Cerebellar nuclear complex (tissue), 1 donor: ENCODE data around the gene HCRTR1.

Experiments
- DNase-seq, 2 experiments: peaks; one replicate each; lab custom pipeline; 2025; lab: John Stamatoyannopoulos, UW

HCRTR1 gene

GRCh38 chr1:31650161-31651088, 32.9 kb downstream of the HCRTR1 start:
- DNase-seq = no peak

DNA sequence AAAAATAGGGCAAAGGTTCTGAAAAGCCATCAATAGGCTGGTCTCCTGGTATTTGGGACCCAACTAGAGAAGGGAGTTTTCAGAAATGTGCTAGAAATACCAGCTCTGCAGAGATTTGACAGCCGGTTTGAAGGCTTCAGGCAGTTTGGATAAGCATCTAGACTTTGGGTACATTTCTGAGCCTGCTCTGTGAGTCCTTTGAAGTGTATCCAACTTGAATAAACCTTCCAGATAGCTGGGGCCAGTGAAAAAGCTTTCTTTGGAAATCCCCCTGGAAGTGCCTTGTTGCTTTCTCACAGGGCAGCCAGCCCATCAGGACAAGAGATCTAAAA, 33.6 kb downstream of the HCRTR1 start:
- no peak for DNase-seq

- DNase-seq = no peak
Observed at GRCh38 chr1:31651766-31652165, 34.3 kb downstream of the HCRTR1 start.

- DNase-seq = no peak
Observed at GRCh38 chr1:31652891-31653499, 35.5 kb downstream of the HCRTR1 start.

GRCh38 chr1:31653717-31654473, 36.4 kb downstream of the HCRTR1 start:
- DNase-seq = no peak

DNA sequence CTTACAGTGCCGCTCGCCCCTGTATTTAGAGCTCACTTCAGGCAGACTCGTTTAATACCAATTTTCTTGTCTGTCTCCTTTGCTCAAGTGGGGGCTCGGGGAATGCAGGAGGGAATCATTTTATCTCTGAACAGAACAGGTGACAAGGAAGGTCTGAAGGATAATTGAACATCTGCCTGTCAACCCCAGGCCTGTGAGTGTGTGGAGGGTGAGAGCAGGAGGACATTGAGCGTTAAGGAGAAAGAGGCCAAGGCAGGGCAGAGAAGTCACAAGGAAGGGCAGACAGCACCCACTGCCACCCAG, 36.9 kb downstream of the HCRTR1 start:
- DNase-seq = no peak

DNA sequence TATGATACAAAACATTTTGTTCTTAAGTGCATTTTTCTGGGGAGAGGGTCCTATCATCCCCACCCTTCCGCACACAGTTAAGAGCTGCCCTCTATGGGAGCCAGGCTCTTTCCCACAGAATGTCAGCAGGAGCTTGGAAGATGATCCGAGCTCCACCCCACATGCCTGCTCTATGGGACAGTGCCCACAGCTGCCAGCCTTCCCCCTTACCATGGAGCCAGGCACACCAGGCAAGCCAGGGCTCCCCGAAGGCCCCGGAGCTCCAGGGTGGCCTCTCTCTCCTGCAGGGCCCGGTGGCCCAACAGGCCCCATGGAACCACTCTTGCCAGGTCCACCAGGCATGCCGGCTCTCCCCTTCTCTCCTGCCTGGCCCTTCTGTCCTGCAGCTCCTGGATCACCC, 37.6 kb downstream of the HCRTR1 start:
- no peak for DNase-seq

DNA sequence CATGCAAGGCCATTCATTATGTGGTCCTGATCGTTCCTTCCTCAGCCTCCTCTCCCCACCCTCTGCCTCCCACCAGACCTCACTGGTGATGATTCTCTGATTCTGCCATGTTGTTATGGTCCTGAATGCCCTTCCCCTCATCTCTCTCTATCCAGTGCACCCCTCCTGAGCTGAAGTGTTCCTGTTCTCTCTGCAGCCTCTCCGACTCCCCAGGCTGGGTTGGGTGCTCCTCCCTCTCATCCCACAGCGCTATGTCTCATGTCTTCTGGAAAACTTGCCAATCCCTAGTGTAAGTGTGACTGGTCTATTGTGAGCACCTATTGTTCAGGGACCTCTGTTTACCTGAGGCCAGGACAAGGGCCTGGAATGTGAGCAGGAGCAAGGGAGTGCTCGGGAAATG, 38.3 kb downstream of the HCRTR1 start:
- DNase-seq = no peak

- no peak for DNase-seq
Observed at GRCh38 chr1:31657020-31657804, 39.7 kb downstream of the HCRTR1 start.

DNA sequence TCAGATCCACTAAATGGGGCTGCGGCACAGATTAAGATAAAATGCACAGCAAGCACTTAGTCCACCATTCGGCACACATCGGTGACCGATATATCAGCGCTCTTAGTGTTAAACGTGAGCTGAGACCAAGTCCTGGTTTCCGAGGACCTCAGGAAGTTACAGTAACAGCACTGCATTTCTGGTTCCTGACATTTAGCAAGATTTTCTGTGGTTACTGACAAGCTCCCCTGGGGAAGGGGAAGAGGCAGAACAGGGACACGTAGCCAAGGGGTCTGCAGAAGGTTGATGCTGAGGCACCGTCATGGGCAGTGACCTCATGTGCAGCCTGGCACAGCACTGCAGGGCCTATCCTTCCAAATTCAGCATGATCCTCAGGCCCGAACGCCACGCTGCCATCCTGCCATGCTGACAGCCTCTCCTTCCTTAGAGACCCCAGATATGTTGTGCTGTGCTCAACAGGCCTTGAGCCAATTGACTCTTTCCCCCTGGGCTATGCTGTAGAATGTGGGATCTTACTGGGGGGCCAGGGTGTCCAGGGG, 40.6 kb downstream of the HCRTR1 start:
- DNase-seq = no peak

DNA sequence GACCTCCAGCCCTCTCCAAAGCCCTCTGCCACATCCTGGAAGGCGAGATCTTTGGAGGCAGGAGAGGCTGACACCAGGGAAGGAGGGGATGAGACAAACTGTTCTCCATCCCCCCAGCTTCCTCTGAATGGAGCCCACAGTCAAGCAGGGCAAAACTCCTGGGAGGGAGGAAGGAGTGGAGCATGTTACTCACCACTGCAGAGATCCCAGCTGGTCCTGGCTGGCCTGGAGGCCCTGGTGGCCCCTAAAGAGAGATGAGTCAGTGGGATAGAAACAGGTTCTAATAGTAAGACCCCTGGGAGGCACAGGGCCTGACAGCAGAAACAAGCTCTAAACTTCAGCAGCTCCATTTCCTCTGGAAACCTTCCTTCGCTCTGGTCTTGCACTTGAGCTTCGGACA, 41.2 kb downstream of the HCRTR1 start:
- no peak for DNase-seq

DNA sequence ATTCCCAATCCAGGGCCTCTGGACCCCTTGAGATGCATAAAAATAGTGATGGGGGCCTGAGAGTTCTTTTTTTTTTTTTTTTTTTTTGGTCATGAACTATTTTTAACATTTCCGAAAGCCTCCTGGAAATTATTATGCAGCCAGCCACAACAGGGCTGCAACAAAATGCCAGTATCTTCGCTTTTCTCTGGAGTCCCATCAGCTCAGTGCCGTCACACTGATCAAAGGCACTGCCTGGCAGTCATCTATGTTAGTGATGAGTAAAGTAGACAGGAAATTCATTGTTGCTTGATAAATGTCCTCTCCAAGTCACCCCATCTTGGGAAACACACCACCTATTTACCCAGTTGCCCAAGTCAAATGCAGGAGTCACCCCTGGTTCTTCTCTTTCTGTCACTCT, 42.4 kb downstream of the HCRTR1 start:
- DNase-seq = no peak

- no peak for DNase-seq
Observed at GRCh38 chr1:31660871-31661455, 43.5 kb downstream of the HCRTR1 start.

GRCh38 chr1:31661856-31662255, 44.4 kb downstream of the HCRTR1 start:
- no peak for DNase-seq

DNA sequence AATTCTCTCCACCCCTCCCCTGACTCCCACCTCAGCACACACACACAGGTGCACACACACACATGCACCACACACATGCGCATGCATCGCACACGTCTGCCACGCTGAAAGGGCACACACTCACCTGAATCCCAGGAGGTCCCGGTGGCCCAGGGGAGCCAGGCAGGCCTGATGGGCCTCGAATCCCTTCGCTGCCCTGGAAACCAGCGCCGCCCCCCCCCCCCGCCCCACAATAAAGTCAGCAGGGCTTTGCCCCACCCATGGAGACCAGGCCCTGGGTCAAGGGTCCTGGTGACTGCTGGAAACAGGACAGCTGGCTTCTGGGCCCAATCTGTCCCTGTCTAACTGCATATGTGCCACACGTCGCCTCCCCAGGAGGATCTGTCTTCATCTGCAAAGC, 45.0 kb downstream of the HCRTR1 start:
- no peak for DNase-seq

DNA sequence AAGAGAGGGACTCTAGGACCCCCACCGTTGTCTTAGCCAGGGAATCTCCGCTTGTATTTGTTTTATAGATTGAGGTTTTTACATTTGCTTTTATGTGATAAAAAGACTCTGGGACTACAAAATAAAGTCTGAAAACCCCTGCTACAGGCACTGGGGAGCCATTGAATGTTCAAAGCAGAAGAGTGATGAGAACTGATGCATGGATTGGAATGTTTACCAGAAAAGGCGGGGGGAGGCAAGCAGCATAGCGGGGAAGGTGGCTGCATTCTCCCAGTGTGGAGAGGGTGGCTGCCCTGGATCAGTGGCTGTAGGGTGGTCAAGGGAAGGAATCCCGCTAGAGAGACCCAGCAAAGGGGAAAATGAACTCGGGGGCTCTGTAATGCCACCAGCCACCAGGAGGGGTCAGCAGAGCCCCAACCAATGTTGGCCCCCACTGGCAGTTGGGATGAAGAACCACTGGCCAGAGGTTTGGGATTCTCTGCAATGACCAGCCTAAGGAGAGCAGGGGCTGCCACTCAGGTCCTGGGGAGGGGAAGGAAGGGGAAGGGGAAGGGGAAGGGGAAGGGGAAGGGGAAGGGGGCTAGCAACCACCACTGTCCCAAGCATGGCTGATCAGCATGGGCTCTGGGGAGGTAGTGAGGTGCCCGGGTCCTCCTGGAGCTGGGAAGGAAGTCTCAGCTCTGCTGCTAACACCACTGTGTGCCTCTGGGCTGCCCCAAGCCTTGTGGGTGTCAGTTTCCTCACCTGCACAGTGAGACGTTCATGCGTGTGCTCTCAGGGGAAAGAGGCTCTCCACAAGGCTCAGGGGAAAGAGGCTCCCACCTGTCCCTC, 46.3 kb downstream of the HCRTR1 start:
- DNase-seq = no peak

- no peak for DNase-seq
Observed at GRCh38 chr1:31664528-31664927, 47.0 kb downstream of the HCRTR1 start.

DNA sequence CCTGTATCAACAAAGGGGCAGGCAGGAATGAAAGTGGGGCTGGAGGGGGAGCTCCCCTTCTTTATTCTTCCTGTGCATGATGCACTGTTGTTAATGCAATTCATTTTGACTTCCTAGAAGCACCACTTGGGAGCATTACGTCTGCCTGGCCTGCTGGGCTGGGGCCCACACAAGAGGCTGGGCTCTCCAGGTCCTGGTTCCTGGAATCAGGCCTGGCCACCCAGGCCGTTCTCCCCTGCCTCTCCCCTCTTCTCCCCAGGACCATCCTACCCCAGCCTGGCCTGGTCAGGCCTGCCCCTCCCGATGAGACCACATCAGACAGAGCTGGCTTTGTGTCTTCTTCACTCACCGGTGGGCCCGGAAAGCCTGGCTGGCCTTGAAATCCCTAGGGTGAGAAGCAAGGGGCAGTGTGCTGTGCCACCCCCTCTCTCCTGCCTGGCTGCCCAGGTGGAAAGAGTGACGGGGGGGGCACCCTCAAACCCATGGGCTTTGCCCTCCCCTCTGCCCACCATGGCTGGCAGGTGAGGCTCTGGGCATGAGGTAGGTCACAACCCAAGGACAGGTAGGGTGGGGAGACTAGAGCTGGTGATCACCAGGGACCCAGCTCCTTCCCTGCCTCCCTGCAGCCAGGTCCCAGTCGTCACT, 47.9 kb downstream of the HCRTR1 start:
- DNase-seq = no peak

- DNase-seq = no peak
Observed at GRCh38 chr1:31666263-31666963, 48.9 kb downstream of the HCRTR1 start.
